Vagina (tissue), 2 donors: ENCODE data around the gene MAGEB3.
"Not testable (repeated sequence)": the region's sequence is repeated elsewhere in the genome, so short reads cannot be mapped to it uniquely, and the experiment has no call there.

ENCODE experiments used
- CTCF ChIP-seq, 3 experiments: fragments of 450-650 bp in 2 of 3; fragments of 200-600 bp in 1 of 3; sonication (generic) in 1 of 3; IDR thresholded peaks; one replicate each; pipeline ENCODE4 v1.5.1; 2017 to 2019; ENCODE audit warnings: antibody characterized with exemption in 3 of 3, mild to moderate bottlenecking in 2 of 3, moderate library complexity in 2 of 3
- POLR2A ChIP-seq, 2 donors: fragments of 450-650 bp; IDR thresholded peaks; one replicate each; pipeline ENCODE4 v1.6.1; 2017; ENCODE audit warnings: antibody characterized with exemption in 2 of 2, mild to moderate bottlenecking in 2 of 2, moderate library complexity in 2 of 2

GRCh38 chrX:30193910-30194309 lies 36.5 kb upstream of the MAGEB3 start:
- TF ChIP-seq CTCF, POLR2A (IDR thresholded peaks at IDR 0.05): not testable (repeated sequence)
